K562 (cell line): Measurements from ENCODE around the gene SLC4A5. TPM values are rescaled to one million over a fixed set of nuclear protein-coding genes. Genes with fewer than 3 reads are reported as not detected.

Experiments used
- BDP1 ChIP-seq: IDR thresholded peaks from 3 replicates; pipeline ENCODE4 v1.6.1; 2011; ENCODE audit not compliant: insufficient read length, insufficient read depth
- CBX2 ChIP-seq: fragments of 200-600 bp; sonication (generic); IDR thresholded peaks from one replicate; pipeline ENCODE4 v1.6.1; 2012; ENCODE audit warnings: mild to moderate bottlenecking, low read length, inconsistent platforms; ENCODE audit not compliant: insufficient read depth, poor library complexity, severe bottlenecking
- DNMT1 ChIP-seq: fragments of 450-650 bp; IDR thresholded peaks from 2 replicates; pipeline ENCODE4 v1.6.1; 2016; ENCODE audit warnings: antibody characterized with exemption, mild to moderate bottlenecking
- GATAD2B ChIP-seq: fragments of 450-650 bp; IDR thresholded peaks from 2 replicates; pipeline ENCODE4 v1.6.1; 2017; ENCODE audit warnings: mild to moderate bottlenecking, borderline replicate concordance
- GTF2B ChIP-seq: IDR thresholded peaks from 2 replicates; pipeline ENCODE4 v1.6.1; 2011; ENCODE audit not compliant: insufficient read length; ENCODE audit errors: extremely low read depth
- HMG20B ChIP-seq: fragments of 250-450 bp; sonication (Bioruptor Pico); IDR thresholded peaks from 2 replicates; pipeline ENCODE4 v1.5.0; 2021; ENCODE audit warnings: mild to moderate bottlenecking
- HMGN3 ChIP-seq: IDR thresholded peaks from 2 replicates; pipeline ENCODE4 v1.6.1; 2011; ENCODE audit warnings: borderline replicate concordance, low read depth, mild to moderate bottlenecking, mixed read lengths, low read length; ENCODE audit not compliant: insufficient read length; ENCODE audit errors: extremely low read depth
- HOMEZ ChIP-seq: fragments of 250-450 bp; sonication (Bioruptor Pico); IDR thresholded peaks from 2 replicates; pipeline ENCODE4 v1.4.0; 2020; ENCODE audit warnings: mild to moderate bottlenecking, moderate library complexity
- IRF1 ChIP-seq: sonication (generic); formaldehyde crosslinking; IDR thresholded peaks from 2 replicates; pipeline ENCODE4 v1.8.0; 2022; ENCODE audit warnings: missing genetic modification reagents, mild to moderate bottlenecking, borderline replicate concordance
- MAFK ChIP-seq: IDR thresholded peaks from 2 replicates; pipeline ENCODE4 v1.6.1; 2011; ENCODE audit warnings: low read length, improper control_type of control experiment
- MCM7 ChIP-seq, 2 experiments: fragments of 450-650 bp; IDR thresholded peaks; 2 replicates each; pipeline ENCODE4 v1.6.1; 2016 to 2018
- MECOM ChIP-seq: fragments of 250-450 bp; sonication (Bioruptor Pico); IDR thresholded peaks from 2 replicates; pipeline ENCODE4 v1.8.0; 2022; ENCODE audit warnings: inconsistent platforms
- NFE2 ChIP-seq: IDR thresholded peaks from 2 replicates; pipeline ENCODE4 v1.6.1; 2014; ENCODE audit warnings: antibody characterized with exemption, low read depth
- NFIC ChIP-seq: fragments of 450-650 bp; IDR thresholded peaks from 2 replicates; pipeline ENCODE4 v1.6.1; 2017; ENCODE audit warnings: mild to moderate bottlenecking, inconsistent platforms
- PHF21A ChIP-seq: fragments of 450-650 bp; IDR thresholded peaks from 2 replicates; pipeline ENCODE4 v1.6.1; 2017; ENCODE audit warnings: low read depth, borderline replicate concordance
- SIN3A ChIP-seq, 2 experiments: fragments of 150-350 bp in 1 of 2; IDR thresholded peaks; 2 replicates each; pipeline ENCODE4 v1.6.1; 2011 to 2016; ENCODE audit warnings: borderline replicate concordance in 2 of 2, low read depth in 2 of 2, low read length in 2 of 2, mild to moderate bottlenecking in 2 of 2, moderate library complexity in 2 of 2; ENCODE audit not compliant: control insufficient read depth in 1 of 2
- SP2 ChIP-seq: IDR thresholded peaks from 2 replicates; pipeline ENCODE4 v1.6.1; 2011; ENCODE audit warnings: mild to moderate bottlenecking, low read depth, low read length, moderate library complexity; ENCODE audit not compliant: poor library complexity, severe bottlenecking; ENCODE audit errors: extremely low read depth
- SRSF7 ChIP-seq: fragments of 200-400 bp; formaldehyde crosslinking; optimal IDR thresholded peaks from 2 replicates; pipeline ENCODE3; 2017; ENCODE audit warnings: mild to moderate bottlenecking, low read depth, low read length
- U2AF1 ChIP-seq: fragments of 200-400 bp; formaldehyde crosslinking; optimal IDR thresholded peaks from 2 replicates; pipeline ENCODE3; 2017; ENCODE audit warnings: mild to moderate bottlenecking, low read depth, low read length, moderate library complexity
- XRCC5 ChIP-seq: fragments of 200-400 bp; formaldehyde crosslinking; IDR thresholded peaks from 2 replicates; pipeline ENCODE4 v1.6.1; 2017; ENCODE audit warnings: low read depth, mild to moderate bottlenecking, low read length
- ZBTB1 ChIP-seq: sonication (generic); formaldehyde crosslinking; IDR thresholded peaks from 2 replicates; pipeline ENCODE4 v1.8.1; 2023; ENCODE audit warnings: missing genetic modification reagents, low read depth, mild to moderate bottlenecking, borderline replicate concordance
- ZBTB49 ChIP-seq: sonication (generic); formaldehyde crosslinking; IDR thresholded peaks from 2 replicates; pipeline ENCODE4 v1.8.0; 2022; ENCODE audit warnings: missing genetic modification reagents, mild to moderate bottlenecking, borderline replicate concordance
- ZKSCAN1 ChIP-seq: fragments of 150-350 bp; IDR thresholded peaks from 2 replicates; pipeline ENCODE4 v1.6.1; 2016; ENCODE audit warnings: low read depth, low read length
- ZNF511 ChIP-seq: sonication (generic); formaldehyde crosslinking; IDR thresholded peaks from 2 replicates; pipeline ENCODE4 v1.8.0; 2022; ENCODE audit warnings: mild to moderate bottlenecking, missing genetic modification reagents
- polyA plus RNA-seq, 8 experiments: library from polyadenylated mRNA; depleted of rRNA in 4 of 8; stranded (reverse) in 5 of 8; unstranded in 3 of 8; fragments of >200 nt; fragmentation: Nextera tagmentation in 2 of 8; fragmentation: Illumina TruSeq in 1 of 8; extraction: Ambion mirVana in 2 of 8; extraction: Trizol in 1 of 8; gene quantifications; 2 replicates each; pipeline versions ENCODE4 v1.2.1 to v1.2.3, GENCODE V29; 2011 to 2014; ENCODE audit warnings: inconsistent platforms in 1 of 8, missing spikeins in 1 of 8
- total RNA-seq, 7 experiments: library from RNA; depleted of rRNA in 6 of 7; stranded (reverse); fragments of >200 nt in 6 of 7; fragmentation: Illumina TruSeq in 2 of 7; extraction: Trizol in 2 of 7; gene quantifications; 2 replicates each; pipeline versions ENCODE4 v1.2.1 to v1.2.3, GENCODE V29; 2011 to 2021; ENCODE audit warnings: low replicate concordance in 1 of 7

The SLC4A5 gene
- total and polyA plus RNA-seq, 9 of the 15 experiments (the other 6 are each of a cell fraction or from before 2014, with no cell fraction given) = 0.03 to 0.77 (median 0.14) TPM; not detected in 1

- TF ChIP-seq ZBTB49 (CRISPR knock-in tag) (no peak), HMG20B (CRISPR knock-in tag) (no peak), DNMT1 (no peak), U2AF1 (no peak), SRSF7 (no peak), HMGN3 (no peak), GTF2B (no peak), IRF1 (no peak), HOMEZ (CRISPR knock-in tag) (no peak), SIN3A (IDR thresholded peaks at IDR 0.05; ENCODE audit: borderline replicate concordance in 2 of 2, control insufficient read depth in 1 of 2, low read depth in 2 of 2, low read length in 2 of 2) (no peak), CBX2 (no peak), MECOM (CRISPR knock-in tag) (0 out of 2 replicates have a peak, but pooled peaks have one; percentile 28), MAFK (no peak), BDP1 (no peak), ZBTB1 (CRISPR knock-in tag) (no peak), PHF21A (no peak), ZKSCAN1 (peak; percentile 97), NFE2 (no peak), XRCC5 (0 out of 2 replicates have a peak, but pooled peaks have one; percentile 6), ZNF511 (CRISPR knock-in tag) (no peak), GATAD2B (no peak), MCM7 (IDR thresholded peaks at IDR 0.05) (no peak), SP2 (no peak), NFIC (peak; percentile 69)
These were observed 145.2 kb downstream of the SLC4A5 start (continued) for GRCh38 chr2:74198023-74198460.
